Left hindlimb (tissue), 1 donor: ENCODE data around the gene TBXA2R.

ENCODE experiments used
- DNase-seq: peaks from one replicate; pipeline ENCODE4 v3.0.0-alpha.2; 2018

The TBXA2R gene

GRCh38 chr19:3550947-3551791, 55.5 kb downstream of the TBXA2R start:
- no peak for DNase-seq

DNA sequence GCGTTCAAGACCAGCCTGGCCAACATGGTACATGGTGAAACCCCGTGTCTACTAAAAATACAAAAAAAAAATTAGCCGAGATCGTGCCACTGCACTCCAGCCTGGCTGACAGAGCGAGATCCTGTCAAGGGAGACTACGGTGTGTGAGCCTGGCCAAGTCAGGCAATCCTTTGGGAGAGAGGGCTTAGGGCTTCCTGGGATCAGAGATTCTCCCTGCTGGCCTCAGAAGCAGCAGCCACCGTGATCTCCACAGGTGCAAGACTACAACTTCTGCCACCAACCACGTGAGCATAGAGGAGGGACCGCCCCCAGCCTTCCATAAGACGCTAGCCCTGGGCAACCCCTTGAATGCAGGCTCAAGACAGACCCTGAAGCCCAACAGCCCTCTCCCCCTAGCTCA, 56.9 kb downstream of the TBXA2R start:
- DNase-seq = no peak

- DNase-seq = no peak
These were observed 58.1 kb downstream of the TBXA2R start for GRCh38 chr19:3548606-3549005.

DNA sequence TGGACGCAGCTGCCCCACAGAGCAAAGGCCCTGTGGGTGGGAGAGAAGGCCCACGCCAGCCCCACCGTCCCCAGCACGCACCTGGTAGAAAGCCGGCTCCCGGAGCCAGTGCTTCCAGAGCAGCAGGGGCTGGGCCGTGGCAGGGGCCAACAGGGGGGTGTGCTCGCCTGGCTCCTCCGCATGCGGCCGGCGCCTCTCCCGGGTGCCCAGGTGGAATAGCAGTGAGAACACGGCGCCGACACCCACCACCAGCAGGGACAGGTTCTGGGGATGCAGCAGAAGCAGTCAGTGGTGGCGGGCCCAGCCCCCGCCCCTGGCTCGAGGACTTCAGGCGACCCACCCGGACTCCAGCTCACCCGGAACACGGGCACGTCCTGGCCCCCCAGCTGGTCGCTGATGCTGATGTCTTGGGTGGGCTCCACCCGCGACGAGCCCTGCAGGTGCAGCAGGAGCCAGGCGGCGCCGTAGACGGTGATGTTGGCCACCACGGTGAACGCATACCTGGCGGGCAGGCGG, 58.9 kb downstream of the TBXA2R start:
- no peak for DNase-seq

- no peak for DNase-seq
These were observed 59.4 kb downstream of the TBXA2R start for GRCh38 chr19:3547301-3547731.

DNA sequence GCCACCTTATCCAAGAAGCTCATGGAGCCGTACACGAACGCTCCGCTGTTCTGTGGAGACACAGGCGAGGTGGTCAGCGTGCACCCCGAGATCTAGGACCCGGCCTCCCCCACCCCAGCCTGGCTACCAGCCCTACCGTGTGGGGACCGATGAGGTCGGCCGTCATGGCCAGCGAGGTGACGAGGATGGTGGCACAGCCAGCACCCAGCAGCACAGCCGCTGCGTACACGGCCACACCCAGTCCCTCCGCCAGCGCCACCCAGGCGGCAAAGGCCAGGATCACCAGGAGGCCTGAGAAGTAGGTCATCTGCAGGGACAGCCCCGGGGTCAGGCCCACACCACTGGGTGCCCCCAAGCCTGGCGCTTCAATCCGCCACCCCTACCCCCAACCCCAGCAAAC, 60.6 kb downstream of the TBXA2R start:
- DNase-seq = no peak

- no peak for DNase-seq
These were observed 61.0 kb downstream of the TBXA2R start for GRCh38 chr19:3545669-3546034.

DNA sequence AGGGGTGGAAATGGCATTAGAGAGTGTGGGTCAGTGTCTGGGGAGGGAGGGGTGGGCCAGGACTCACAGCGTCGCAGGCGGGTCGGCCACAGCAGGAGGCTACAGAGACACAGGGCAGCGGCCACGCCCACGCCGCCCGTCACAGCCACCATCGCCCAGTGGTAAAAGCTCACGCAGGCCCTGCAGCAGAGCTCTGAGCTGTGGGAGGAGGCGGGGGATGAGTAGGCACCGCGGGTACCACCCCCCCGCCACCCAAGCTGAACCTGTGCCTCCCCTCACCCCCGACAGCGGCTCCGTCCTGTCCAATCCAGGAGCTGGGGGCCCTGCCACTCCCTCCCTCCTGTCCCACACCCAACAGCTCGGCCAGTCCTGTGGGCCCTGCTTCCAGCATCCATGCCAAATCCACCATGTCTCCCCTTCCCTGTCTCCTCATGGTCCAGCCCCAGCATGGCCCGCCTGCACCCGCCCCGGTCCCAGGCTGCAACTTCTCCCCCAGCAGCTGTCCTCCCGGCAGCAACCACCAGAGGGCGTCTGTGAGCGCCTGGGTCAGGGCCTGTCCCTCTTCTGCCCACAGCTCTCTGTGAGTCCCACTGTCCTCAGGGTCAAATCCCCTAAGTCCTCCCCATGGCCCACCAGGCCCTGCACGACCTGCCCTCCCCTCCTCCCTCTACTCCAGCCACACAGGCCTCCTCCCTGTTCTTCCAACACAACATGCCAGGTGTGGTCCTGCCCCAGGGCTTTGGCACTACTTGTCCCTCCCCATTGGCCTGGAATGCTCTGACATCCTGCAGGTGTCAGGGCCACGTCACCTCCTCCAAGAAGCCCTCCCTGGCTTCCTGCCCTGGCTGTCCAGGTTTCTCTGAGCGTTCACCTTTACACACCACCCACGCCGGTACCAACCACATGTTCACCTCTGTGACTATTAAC, 61.7 kb downstream of the TBXA2R start:
- no peak for DNase-seq
